ENCODE measurements around the gene LRRC46. TPM values are rescaled to one million over a fixed set of nuclear protein-coding genes. Genes with fewer than 3 reads are reported as not detected.

LRRC46 gene
- total RNA-seq, 4 donors from 2014 or later = 0.18 TPM; not detected in 3

DNA sequence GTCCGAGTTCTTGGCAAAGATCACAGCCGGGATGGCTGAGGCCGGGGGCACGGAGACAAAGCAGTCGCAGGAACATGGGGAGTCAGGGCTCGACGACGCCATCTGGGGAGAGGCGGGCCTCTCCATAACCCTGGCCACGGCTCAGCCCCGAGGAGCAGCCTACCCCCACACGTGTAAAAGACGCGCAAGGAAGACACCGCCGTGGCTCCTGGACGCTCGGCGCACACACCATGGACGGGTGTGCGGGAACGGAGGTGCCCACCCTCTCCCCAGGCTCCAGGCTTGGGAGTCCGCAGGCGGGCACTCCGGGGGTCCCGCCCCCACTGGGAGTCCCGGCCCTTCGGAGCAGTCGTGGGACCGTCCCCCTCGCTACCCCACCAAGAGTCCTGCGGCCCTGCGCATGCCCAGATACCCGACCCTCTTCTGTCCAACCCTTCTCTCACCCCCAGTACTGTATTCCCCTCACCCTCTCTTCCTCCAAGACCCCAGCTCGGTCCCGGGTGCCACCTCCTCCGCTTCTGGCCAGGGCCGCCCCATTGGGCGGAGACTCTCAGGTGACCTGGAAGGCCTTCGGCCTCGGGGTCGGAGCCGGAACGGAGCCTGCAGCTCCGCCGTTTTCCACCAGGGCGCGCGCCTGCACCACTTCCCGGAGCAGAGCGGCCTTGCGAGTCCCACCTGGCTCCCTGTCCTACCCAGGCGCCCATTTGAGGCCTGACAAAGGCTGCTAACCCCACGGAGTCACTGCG is 9.4 kb downstream of the LRRC46 start, which contains the start of gene SCRN2:
Gene SCRN2, minus strand, starts transcription at position 532 of the 746 bp plus-strand sequence. Its CDS starts 430 bp downstream, at position 102.
- 0% methylated on average over 8 to 23 of the region's 55 CpGs for WGBS, 2 donors
- intact Hi-C loops (cut with DNase I) = loop anchor here (2.0 kb wide), 1 partner anchor 50 kb away; no protein-coding TSS in a partner anchor
- Histone ChIP-seq H3K9me3 (no peaks in the 10 kb centered on the region), H3K27me3 (peaks cover 0 to 16% (median 0%) of the 10 kb centered on the region in 4 donors), H3K4me1 (peaks cover 19 to 56% (median 24%) of the 10 kb centered on the region in 3 donors), H3K4me3 (peak within 1 kb of the TSS; percentile 79 to 92 (median 90)), H3K36me3 (peaks cover 0 to 29% (median 0%) of the 10 kb centered on the region in 3 donors), H3K27ac (peak within 1 kb of the TSS; percentile 47 to 86 (median 82))
- TF ChIP-seq, protein P1, sequence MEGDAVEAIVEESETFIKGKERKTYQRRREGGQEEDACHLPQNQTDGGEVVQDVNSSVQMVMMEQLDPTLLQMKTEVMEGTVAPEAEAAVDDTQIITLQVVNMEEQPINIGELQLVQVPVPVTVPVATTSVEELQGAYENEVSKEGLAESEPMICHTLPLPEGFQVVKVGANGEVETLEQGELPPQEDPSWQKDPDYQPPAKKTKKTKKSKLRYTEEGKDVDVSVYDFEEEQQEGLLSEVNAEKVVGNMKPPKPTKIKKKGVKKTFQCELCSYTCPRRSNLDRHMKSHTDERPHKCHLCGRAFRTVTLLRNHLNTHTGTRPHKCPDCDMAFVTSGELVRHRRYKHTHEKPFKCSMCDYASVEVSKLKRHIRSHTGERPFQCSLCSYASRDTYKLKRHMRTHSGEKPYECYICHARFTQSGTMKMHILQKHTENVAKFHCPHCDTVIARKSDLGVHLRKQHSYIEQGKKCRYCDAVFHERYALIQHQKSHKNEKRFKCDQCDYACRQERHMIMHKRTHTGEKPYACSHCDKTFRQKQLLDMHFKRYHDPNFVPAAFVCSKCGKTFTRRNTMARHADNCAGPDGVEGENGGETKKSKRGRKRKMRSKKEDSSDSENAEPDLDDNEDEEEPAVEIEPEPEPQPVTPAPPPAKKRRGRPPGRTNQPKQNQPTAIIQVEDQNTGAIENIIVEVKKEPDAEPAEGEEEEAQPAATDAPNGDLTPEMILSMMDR (IDR thresholded peaks at IDR 0.05) = peak; percentile 95 to 99 (median 98)
- TF ChIP-seq POLR2A (IDR thresholded peaks at IDR 0.05) = no peak
- DNase-seq = peak; percentile 16

- peaks cover 20 to 61% (median 24%) of the 10 kb centered on the region in 3 donors for H3K4me1 ChIP-seq
- DNase-seq = no peak
- H3K36me3 ChIP-seq = peaks cover 0 to 21% (median 0%) of the 10 kb centered on the region in 3 donors
- TF ChIP-seq, protein P1 (IDR thresholded peaks at IDR 0.05) = no peak
- no peak for TF ChIP-seq POLR2A (IDR thresholded peaks at IDR 0.05)
- H3K4me3 ChIP-seq = peak overlapping the region in 2 of 4 donors; percentile 88 to 91
- peak overlapping the region; percentile 47 to 86 (median 82) for H3K27ac ChIP-seq
- WGBS, 2 donors = 54 to 61% methylated on average over 12 to 16 of the region's 16 CpGs
- intact Hi-C loops (cut with DNase I) = loop anchor here (2.0 kb wide), 1 partner anchor 49 kb away; no protein-coding TSS in a partner anchor
- peaks cover 0 to 24% (median under 1%) of the 10 kb centered on the region in 4 donors for H3K27me3 ChIP-seq
- no peaks in the 10 kb centered on the region for H3K9me3 ChIP-seq
These were observed 10.2 kb downstream of the LRRC46 start for GRCh38 chr17:47841488-47842291.

GRCh38 chr17:47843391-47843730 is 11.9 kb downstream of the LRRC46 start:
- WGBS, 2 donors = no CpG with 5 or more reads among the region's 6 CpGs
- H3K36me3 ChIP-seq = peaks cover 0 to 5% (median 0%) of the 10 kb centered on the region in 3 donors
- H3K4me1 ChIP-seq = peaks cover 28 to 67% (median 29%) of the 10 kb centered on the region in 3 donors
- intact Hi-C loops (cut with DNase I) = no loop called here
- no peak for DNase-seq
- no peak overlapping the region for H3K27ac ChIP-seq
- no peaks in the 10 kb centered on the region for H3K9me3 ChIP-seq
- peaks cover 3 to 40% (median 9%) of the 10 kb centered on the region in 4 donors for H3K27me3 ChIP-seq
- no peak overlapping the region for H3K4me3 ChIP-seq
- TF ChIP-seq, protein P1 (IDR thresholded peaks at IDR 0.05) = no peak
- TF ChIP-seq POLR2A (IDR thresholded peaks at IDR 0.05) = no peak

- Histone ChIP-seq H3K4me3 (no peak overlapping the region), H3K4me1 (peaks cover 28 to 64% (median 29%) of the 10 kb centered on the region in 3 donors), H3K27me3 (peaks cover 3 to 49% (median 9%) of the 10 kb centered on the region in 4 donors), H3K9me3 (no peaks in the 10 kb centered on the region), H3K27ac (no peak overlapping the region), H3K36me3 (no peaks in the 10 kb centered on the region)
- intact Hi-C loops (cut with DNase I) = no loop called here
- 77 to 100% methylated on average over 1 to 3 of the region's 5 CpGs for WGBS, 2 donors
- no peak for DNase-seq
- TF ChIP-seq POLR2A (IDR thresholded peaks at IDR 0.05) = no peak
- TF ChIP-seq, protein P1 (IDR thresholded peaks at IDR 0.05) = no peak
These were observed 12.8 kb downstream of the LRRC46 start for GRCh38 chr17:47844227-47844626.
